DOHH2 (cell line): Measurements from ENCODE around the gene UTS2B.

Source experiments
- EZH2phosphoT487 ChIP-seq: fragments of 200-600 bp; sonication (generic); IDR thresholded peaks from 2 replicates; pipeline ENCODE4 v1.6.1; 2017; ENCODE audit warnings: borderline replicate concordance, mild to moderate bottlenecking, antibody characterized with exemption, low read length, moderate library complexity, mixed read lengths
- TF ChIP-seq, protein P1 (sequence below): fragments of 200-600 bp; sonication (generic); IDR thresholded peaks from one replicate; pipeline ENCODE4 v1.5.1; 2014; ENCODE audit warnings: antibody characterized with exemption, mild to moderate bottlenecking, low read depth, low read length; ENCODE audit not compliant: poor library complexity, severe bottlenecking

DNA sequence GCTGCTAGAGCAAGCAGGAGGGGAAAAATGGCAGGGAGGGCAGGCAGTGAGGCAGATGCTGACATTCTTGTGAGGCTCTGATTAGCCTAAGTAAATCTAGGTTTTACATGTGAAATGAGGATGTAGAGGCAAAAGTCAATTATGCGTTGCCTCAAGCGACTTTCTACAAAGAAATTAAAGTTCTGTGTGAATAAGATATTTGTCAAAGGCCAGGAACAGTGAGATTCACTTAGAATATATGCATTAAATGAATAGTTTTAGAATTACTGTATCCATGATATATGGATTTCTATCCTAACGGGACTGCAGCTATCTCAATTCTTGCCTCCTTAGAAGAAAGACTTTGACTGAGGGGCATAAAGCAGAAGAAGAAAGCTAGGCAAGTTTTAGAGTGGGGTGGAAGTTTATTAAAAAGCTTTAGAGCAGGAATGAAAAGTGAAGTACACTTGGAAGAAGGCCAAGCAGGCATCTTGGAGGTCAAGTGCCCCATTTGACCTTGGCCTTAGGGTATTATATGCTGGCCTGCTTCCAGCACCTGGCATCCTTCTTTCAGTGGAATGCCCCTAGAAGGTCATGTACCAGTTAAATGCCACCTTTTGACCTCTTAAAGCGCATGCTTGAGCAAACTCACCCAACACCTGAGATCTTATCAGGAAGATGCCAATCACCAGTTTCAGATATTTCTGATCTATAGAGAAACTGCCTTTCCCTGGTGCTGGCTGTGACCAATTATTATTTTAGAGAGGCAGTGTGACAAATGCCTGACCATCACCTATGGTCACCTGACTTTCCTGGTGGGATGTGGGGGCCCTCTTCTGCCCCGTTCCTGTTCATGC, 93.1 kb downstream of the UTS2B start:
- TF ChIP-seq, protein P1, sequence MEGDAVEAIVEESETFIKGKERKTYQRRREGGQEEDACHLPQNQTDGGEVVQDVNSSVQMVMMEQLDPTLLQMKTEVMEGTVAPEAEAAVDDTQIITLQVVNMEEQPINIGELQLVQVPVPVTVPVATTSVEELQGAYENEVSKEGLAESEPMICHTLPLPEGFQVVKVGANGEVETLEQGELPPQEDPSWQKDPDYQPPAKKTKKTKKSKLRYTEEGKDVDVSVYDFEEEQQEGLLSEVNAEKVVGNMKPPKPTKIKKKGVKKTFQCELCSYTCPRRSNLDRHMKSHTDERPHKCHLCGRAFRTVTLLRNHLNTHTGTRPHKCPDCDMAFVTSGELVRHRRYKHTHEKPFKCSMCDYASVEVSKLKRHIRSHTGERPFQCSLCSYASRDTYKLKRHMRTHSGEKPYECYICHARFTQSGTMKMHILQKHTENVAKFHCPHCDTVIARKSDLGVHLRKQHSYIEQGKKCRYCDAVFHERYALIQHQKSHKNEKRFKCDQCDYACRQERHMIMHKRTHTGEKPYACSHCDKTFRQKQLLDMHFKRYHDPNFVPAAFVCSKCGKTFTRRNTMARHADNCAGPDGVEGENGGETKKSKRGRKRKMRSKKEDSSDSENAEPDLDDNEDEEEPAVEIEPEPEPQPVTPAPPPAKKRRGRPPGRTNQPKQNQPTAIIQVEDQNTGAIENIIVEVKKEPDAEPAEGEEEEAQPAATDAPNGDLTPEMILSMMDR: no peak
- no peak for TF ChIP-seq EZH2phosphoT487
